ENCODE data around the gene ELFN1. TPM values are rescaled to one million over a fixed set of nuclear protein-coding genes. Genes with fewer than 3 reads are reported as not detected.

Gene ELFN1
- total RNA-seq, 1 experiment from 2014 or later: 0.11 TPM

DNA sequence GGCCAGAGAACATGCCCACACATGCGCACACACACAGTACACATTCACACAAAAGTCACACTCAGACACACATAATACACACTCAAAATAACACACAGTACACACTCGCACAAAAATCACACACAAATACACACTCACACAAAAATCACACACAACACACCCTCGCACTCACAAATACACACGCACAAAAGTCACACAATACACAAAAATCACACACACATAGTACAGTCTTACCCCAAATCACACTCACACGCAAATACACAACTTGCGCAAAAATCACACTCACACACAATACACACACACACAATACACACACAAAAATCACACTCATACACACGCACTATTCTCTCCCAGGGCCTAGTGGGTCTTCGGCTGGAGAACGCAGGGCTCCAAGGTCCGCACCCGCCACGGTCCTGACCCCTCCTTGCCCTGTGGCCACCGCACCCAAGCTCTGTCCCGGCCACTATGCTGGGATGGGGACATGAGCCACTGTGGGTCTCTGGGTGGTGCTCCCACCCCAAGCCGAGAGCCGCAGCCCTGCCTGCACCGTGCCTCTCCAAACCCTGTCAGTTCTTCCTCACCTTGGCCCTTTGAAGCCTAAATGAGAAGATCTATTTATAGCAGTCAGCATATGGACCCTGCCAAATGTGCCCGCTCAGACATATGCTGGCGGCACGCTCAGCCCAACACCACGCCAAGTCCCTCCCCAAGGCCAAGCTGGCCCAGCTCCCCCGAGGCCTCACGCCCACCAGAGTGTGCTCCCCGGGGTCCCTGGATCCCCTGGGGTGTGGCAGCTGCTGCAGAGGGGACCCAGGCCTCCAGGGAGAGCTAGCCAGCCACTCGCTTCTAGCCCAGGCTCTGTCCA lies 55.9 kb downstream of the ELFN1 start:
- DNase-seq (ENCODE audit: low read depth, low spot score): no peak
- in situ Hi-C loops (cut with HindIII; ENCODE audit: low pct_unique_long_range_greater_than_20kb, low sequenced_read_pairs): no loop called here

DNA sequence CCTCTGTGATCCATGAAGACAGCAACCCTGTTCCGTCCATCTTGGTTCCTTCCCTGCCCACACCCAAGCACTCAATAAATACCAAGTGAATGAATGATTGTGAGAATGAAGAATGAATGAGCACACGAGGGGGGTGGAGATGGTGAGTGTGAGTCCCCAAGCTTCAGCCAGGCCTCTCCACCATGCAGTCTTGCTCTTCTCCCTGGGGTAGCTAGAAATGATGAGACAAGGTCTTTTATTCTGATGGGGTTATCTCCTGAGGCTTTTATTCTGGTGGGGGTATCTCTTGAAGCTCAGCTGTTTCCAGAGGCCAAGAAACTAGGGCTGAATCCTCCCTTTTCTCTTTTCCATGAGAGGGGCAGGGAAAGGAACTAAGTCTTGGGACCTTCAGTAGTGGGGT lies 57.0 kb downstream of the ELFN1 start:
- in situ Hi-C loops (cut with HindIII; ENCODE audit: low pct_unique_long_range_greater_than_20kb, low sequenced_read_pairs): no loop called here
- no peak for DNase-seq (ENCODE audit: low read depth, low spot score)

DNA sequence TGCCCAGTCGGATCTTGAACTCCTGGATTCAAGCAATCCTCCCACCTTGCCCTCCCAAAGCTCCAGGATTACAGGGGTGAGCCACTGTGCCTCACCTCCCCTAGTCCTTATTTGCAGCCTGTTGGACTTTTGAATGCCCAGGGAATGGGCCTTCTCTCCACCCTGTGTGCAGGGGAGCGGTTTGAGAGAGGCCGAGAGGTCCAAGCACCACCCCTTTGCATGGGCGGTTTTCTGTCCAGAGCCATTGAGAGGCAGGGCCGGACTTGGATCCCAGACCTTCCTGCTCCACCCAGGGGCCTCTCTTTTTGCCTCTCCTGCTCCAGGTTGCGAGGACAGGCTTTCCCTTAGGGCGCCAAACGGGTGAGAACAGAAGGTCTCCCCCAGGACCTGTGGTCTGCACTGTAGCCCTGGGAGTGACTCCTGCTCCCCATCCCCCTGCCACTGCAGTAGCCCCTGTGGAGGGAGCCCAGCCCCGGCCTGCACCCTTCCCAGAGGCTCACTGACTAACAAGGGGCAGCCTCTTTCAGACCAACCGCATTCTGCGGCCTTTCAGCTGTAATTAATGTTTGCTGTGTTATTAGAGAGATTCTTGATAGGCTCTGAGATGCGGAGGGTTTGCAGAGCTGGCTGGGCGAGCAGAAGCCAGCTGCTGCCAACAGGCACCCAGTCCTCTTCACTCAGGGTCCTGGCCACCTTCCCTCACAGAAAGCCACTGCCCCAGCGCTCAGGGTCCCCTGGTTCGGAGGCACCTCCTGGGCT lies 57.9 kb downstream of the ELFN1 start:
- in situ Hi-C loops (cut with HindIII; ENCODE audit: low pct_unique_long_range_greater_than_20kb, low sequenced_read_pairs): no loop called here
- DNase-seq (ENCODE audit: low read depth, low spot score): no peak

DNA sequence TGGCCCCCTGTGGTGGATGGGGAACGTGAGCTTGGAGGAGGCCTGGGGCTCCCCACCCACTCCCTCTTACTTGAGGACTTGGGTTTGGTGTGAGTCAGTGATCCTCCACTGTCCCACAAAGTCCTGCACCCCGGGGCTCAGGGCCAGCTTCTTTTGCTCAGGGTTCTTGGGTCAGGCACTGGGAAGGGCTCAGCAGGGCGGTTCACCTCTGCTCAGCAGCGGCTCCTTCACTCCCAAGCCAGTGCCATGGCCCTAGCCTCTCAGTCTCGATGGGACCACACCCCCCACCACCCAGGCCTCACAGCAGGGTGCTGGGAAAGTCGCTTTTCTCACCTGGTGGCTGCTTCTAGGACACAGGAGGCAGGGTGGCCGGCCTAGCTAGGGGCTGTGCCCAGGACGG lies 59.1 kb downstream of the ELFN1 start:
- in situ Hi-C loops (cut with HindIII; ENCODE audit: low pct_unique_long_range_greater_than_20kb, low sequenced_read_pairs): no loop called here

DNA sequence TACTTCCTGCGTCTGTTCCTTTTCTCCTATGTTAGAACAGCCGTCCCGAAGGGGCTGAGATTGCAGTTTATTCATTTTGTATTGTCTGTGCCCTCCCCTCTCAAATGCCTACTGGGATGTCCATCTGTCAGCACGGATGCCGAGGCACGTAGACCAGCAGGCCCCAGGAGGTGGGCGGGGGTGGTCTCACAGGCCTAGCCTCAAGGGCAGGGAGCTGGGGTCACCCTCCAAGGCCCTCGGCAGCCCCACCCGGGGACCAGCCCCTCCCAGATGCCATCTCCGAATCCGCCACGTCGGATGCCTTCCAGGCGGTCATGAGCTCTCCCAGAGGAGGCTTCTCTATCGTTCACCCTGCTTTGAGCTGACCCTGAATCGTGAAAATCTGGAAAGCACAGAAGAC lies 59.7 kb downstream of the ELFN1 start:
- in situ Hi-C loops (cut with HindIII; ENCODE audit: low pct_unique_long_range_greater_than_20kb, low sequenced_read_pairs): no loop called here
- DNase-seq (ENCODE audit: low read depth, low spot score): no peak

More for the DNA sequence above, 59.1 kb downstream of the ELFN1 start:
- no peak for DNase-seq (ENCODE audit: low read depth, low spot score)

DNA sequence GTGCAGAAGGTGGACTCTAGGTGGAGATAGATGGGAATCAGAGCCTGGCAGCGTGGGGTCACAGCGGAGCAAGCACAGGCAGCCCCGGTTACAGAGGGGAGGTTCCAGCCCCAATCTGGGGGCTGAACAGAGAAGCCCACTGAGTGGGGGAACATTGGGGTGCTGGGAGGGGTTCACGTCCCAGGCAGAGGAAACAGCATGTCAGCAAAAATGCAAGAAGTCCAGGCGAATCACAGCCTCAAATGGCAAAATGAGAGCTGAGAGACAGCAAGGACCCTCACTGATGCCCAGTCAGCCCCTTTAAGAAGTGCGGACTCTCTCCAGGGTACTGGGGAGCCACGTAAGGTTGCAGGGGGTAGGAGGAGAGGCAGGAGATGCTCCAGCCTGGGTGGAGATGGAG lies 62.0 kb downstream of the ELFN1 start:
- DNase-seq (ENCODE audit: low read depth, low spot score): no peak
- in situ Hi-C loops (cut with HindIII; ENCODE audit: low pct_unique_long_range_greater_than_20kb, low sequenced_read_pairs): no loop called here

DNA sequence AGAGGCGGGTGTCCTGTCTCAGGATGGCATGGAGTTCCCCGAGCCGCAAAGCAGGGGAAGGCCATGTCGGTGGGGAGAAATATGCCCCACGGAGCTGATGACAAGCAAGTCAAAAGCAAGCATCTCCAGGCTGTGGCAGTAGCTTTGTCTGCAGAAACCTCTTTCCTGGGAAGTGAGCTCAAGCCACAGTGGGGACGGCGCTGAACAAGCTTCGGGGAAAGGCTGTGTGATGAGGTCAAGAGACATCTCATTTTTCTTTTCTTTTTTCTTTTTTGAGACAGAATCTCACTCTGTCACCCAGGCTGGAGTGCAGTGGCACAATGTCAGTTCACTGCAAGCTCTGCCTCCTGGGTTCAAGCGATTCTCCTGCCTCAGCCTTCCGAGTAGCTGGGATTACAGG lies 62.6 kb downstream of the ELFN1 start:
- in situ Hi-C loops (cut with HindIII; ENCODE audit: low pct_unique_long_range_greater_than_20kb, low sequenced_read_pairs): no loop called here
- DNase-seq (ENCODE audit: low read depth, low spot score): no peak

DNA sequence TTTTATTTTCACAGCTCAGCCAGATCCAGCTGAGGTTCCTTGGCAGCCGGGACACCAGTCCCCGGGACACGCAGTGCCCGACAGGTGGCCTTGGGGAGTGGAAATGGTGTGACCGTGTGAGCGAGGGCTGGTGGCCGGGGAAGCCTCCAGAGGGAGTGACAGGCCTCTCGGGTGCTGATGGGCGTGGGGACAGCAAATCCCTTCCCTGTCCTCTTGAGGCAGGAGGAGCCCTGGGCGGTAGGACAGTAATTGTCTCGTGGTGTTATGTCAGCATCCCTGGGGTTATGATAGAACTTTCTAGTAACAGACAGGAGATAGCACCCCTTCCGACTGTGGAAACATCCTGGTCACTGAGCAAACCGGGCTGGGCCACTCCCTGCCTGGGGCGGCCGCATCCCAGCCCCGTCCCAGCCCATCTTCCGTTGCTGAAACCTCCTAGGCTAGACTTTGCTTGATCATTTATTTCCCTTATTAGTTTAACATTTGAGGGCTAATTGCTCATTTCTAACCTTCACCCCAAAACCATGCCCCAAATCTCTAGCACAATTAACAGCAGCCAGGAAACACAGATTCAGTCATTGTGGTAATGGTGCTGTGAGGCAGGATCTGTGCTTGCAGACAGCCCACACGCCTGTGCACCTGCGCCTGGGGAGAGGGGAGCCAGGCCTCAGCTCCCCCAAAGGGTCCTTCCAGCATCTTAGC lies 63.3 kb downstream of the ELFN1 start:
- in situ Hi-C loops (cut with HindIII; ENCODE audit: low pct_unique_long_range_greater_than_20kb, low sequenced_read_pairs): no loop called here
- DNase-seq (ENCODE audit: low read depth, low spot score): no peak

DNA sequence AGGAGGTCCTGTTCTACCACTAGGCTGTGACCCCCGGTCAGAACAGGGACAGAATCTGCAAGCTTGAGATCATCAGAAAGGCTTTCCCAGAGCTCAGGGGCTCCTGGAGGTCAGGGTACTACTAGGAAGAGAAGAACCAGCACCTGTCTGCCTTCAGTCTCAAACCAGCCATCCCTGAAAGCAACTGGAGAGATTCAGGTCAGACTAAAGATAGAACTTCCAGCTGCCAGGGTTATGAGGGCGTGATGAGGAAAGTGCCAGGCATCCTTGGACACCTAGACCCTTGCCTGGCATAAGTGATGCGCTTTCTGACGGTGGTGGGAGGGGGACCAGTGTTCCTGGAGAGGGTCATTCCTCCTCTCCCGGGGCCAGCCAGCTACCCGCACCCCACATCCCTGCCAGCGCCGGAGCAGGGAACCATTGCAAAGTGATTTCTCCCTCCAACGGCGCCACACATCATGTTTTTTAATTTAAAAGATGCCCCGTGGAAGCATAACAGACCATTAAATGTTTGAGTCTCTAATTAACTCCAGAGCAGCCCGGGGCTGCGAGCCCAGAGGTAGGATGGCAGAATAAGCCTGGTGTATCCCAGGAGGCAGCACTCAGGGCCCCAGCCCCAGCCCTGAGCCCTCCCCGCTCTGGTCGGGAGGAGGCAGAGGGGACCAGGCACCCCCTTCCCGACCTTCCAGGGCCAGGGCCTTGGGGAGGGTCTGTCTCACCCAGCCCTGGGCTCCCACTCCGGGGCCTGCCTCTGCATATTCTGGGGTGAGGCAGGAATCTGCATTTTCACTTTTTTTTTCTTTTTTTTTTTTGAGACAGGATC lies 64.0 kb downstream of the ELFN1 start:
- in situ Hi-C loops (cut with HindIII; ENCODE audit: low pct_unique_long_range_greater_than_20kb, low sequenced_read_pairs): no loop called here
- no peak for DNase-seq (ENCODE audit: low read depth, low spot score)

DNA sequence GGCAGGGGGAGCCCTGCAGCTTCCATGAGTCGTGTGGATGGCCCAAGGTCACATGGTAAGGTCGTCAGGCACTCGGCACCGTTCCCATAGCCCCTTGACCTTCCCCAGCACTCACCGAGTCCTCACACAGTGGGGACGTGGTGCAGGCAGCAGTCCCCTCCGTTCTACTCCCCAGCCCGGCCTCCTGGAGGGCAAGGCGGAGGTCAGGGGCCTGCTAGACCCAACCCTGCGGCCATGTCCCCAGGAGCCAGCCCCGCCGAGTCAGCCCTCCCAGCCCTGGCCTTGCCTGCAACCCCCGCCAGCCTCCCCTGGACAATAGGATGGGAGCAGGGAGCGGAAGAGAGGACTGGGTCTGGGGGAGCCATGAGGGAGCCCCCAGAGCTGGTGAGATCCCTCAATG lies 65.2 kb downstream of the ELFN1 start:
- in situ Hi-C loops (cut with HindIII; ENCODE audit: low pct_unique_long_range_greater_than_20kb, low sequenced_read_pairs): no loop called here

DNA sequence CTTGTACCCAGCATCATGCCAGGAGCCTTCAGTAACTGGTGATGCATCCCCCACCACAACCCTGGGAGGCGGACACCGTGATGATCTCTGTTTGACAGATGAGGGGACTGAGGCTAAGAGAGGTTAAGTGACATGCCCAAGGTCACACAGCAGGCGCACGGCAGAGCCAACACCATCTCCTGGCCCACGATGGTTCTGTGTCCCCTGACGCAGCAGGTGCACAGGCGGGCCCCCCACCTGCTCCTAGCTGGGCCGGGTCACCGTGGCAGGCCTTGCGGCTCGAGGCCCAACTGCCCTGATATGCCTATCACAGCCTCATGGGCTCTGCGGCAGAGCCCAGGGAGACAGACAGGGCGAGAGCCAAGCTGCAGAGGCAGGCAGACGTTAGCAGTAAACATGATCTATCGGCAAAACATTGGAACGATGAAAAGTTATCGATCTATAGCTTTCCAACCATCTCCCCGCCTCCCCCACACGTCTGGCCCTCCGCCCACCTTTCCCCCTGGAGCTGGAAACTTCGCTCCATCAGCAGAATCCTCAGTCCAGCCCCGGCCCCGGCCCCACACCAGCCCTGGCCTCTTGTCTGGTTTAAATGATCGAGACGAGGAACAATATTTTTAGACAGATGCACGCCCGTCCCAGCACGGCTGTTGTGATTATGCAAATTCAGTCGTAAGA lies 65.9 kb downstream of the ELFN1 start:
- in situ Hi-C loops (cut with HindIII; ENCODE audit: low pct_unique_long_range_greater_than_20kb, low sequenced_read_pairs): no loop called here
- DNase-seq (ENCODE audit: low read depth, low spot score): no peak

More for the DNA sequence above, 65.2 kb downstream of the ELFN1 start:
- DNase-seq (ENCODE audit: low read depth, low spot score): no peak

DNA sequence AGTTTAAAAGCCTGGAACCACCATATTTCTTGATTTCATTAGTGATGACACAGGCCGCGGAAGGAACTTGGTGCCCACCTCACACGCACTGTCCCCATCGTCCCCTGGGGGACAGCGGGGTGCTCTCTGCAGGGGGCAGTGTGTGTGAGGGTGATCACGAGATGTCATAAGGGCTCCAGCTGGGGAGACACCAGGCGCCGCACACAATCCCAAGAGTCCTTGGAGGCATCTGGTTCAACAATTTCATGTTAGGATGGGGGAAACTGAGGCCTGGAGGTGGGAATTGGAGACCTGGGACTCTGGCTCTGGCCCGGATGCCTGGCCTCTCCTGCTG lies 66.4 kb downstream of the ELFN1 start:
- in situ Hi-C loops (cut with HindIII; ENCODE audit: low pct_unique_long_range_greater_than_20kb, low sequenced_read_pairs): no loop called here
- no peak for DNase-seq (ENCODE audit: low read depth, low spot score)

DNA sequence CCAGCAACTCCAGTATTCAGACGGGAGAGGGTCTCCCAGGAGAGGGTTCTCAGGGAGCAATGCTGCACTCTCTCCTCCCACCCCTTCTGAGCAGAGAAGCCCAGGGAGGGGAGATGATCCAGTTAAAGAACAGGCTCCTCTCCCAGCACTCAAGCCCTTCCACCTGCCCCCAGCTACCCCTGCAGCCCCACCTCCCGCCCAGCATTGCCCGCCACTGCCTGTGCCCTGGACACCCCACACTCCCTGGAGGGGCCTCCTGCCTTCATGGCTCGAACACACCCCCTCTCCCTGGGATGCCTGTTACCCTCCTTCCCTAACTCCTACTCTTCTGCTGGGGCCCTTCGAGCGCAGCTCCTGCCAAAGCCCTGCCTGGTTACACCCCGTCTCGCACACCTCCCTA lies 66.8 kb downstream of the ELFN1 start:
- in situ Hi-C loops (cut with HindIII; ENCODE audit: low pct_unique_long_range_greater_than_20kb, low sequenced_read_pairs): no loop called here
- no peak for DNase-seq (ENCODE audit: low read depth, low spot score)

DNA sequence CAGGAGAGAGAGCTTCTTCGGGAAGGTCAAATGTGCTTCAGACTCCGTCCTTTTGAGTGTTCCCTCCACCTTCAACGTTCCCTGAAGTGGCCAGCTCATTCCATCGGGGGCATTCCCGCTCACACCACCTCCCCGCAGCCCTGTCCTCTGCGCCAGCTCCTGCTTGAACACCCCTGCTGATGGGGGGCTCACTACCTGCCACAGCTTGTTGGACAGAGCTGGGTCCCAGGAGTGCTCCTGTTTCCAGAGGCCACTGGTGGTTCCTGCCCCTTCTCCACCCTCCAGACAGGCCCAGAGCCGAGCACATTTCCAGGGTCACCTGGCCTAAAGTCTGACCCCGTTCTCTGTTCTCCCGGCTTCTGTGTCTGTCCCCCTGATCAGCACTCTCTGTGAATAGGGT lies 67.4 kb downstream of the ELFN1 start:
- in situ Hi-C loops (cut with HindIII; ENCODE audit: low pct_unique_long_range_greater_than_20kb, low sequenced_read_pairs): no loop called here
- DNase-seq (ENCODE audit: low read depth, low spot score): no peak

DNA sequence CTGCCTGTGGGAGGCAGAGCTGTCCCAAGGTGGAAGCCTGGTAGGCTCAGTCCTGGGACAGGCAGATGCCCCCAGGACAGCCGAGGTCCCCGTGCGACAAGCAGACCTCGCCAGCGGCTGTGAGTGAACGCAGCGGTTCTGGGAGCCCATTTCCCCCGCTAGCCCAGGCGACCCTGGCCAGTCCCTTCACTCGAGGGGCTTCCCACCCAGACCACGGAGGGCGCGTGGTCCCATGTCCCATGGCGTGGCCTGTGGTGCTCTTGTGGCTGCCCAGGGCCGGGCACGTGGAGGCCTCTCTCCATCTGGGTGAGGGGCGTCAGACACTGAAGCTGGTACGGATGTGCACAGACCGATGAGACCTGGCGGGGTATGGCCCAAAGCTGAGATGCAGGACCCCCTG lies 67.9 kb downstream of the ELFN1 start:
- in situ Hi-C loops (cut with HindIII; ENCODE audit: low pct_unique_long_range_greater_than_20kb, low sequenced_read_pairs): no loop called here
- no peak for DNase-seq (ENCODE audit: low read depth, low spot score)

DNA sequence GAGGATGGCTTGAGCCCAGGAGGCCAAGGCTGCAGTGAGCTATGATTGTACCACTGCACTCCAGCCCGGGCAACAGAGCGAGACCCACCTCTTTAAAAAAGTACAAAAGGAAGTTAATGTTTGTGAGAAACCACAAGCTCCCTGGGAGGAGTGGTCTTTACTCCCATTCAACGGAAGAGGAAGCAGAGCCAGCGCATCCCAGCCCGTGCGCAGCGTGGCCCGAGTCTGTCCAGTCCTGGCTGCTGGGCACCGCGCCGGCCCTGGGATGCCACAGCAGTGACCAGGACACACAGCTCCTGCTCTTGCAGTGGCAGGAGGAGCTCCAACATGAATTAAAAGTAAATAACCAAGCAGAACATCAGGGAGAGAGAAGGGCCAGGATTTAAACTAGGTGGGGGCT lies 68.4 kb downstream of the ELFN1 start:
- in situ Hi-C loops (cut with HindIII; ENCODE audit: low pct_unique_long_range_greater_than_20kb, low sequenced_read_pairs): no loop called here
- no peak for DNase-seq (ENCODE audit: low read depth, low spot score)

DNA sequence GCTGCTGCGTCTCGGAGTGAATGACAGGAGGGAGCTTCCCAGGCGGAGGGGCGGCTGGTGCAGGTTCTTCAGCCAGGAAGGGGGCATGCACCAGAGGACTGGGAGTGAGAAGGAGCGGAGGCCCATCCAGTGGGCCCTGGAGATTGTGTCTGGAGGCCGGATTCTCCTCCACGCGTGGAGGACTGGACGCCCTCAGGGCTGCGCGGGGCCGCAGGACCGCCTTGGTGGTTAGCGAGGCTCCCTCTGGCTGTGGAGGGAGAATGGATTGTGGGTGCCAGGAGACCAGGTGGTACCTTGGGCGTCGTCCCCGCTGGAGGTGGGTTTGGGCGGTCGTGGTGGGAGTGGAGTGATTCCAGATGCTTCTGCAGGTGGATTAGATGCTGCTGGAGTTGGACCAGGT lies 68.9 kb downstream of the ELFN1 start:
- DNase-seq (ENCODE audit: low read depth, low spot score): no peak
- in situ Hi-C loops (cut with HindIII; ENCODE audit: low pct_unique_long_range_greater_than_20kb, low sequenced_read_pairs): no loop called here

All from SK-MEL-5 (cell line).